GM18526 (cell line): ENCODE results near the gene DICER1.

Source experiments
- POLR2A ChIP-seq: IDR thresholded peaks from 3 replicates; pipeline ENCODE4 v1.6.1; 2011; ENCODE audit not compliant: insufficient read length; ENCODE audit errors: extremely low read depth

The DICER1 gene, protein sequence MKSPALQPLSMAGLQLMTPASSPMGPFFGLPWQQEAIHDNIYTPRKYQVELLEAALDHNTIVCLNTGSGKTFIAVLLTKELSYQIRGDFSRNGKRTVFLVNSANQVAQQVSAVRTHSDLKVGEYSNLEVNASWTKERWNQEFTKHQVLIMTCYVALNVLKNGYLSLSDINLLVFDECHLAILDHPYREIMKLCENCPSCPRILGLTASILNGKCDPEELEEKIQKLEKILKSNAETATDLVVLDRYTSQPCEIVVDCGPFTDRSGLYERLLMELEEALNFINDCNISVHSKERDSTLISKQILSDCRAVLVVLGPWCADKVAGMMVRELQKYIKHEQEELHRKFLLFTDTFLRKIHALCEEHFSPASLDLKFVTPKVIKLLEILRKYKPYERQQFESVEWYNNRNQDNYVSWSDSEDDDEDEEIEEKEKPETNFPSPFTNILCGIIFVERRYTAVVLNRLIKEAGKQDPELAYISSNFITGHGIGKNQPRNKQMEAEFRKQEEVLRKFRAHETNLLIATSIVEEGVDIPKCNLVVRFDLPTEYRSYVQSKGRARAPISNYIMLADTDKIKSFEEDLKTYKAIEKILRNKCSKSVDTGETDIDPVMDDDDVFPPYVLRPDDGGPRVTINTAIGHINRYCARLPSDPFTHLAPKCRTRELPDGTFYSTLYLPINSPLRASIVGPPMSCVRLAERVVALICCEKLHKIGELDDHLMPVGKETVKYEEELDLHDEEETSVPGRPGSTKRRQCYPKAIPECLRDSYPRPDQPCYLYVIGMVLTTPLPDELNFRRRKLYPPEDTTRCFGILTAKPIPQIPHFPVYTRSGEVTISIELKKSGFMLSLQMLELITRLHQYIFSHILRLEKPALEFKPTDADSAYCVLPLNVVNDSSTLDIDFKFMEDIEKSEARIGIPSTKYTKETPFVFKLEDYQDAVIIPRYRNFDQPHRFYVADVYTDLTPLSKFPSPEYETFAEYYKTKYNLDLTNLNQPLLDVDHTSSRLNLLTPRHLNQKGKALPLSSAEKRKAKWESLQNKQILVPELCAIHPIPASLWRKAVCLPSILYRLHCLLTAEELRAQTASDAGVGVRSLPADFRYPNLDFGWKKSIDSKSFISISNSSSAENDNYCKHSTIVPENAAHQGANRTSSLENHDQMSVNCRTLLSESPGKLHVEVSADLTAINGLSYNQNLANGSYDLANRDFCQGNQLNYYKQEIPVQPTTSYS (N-terminal part only)

DNA sequence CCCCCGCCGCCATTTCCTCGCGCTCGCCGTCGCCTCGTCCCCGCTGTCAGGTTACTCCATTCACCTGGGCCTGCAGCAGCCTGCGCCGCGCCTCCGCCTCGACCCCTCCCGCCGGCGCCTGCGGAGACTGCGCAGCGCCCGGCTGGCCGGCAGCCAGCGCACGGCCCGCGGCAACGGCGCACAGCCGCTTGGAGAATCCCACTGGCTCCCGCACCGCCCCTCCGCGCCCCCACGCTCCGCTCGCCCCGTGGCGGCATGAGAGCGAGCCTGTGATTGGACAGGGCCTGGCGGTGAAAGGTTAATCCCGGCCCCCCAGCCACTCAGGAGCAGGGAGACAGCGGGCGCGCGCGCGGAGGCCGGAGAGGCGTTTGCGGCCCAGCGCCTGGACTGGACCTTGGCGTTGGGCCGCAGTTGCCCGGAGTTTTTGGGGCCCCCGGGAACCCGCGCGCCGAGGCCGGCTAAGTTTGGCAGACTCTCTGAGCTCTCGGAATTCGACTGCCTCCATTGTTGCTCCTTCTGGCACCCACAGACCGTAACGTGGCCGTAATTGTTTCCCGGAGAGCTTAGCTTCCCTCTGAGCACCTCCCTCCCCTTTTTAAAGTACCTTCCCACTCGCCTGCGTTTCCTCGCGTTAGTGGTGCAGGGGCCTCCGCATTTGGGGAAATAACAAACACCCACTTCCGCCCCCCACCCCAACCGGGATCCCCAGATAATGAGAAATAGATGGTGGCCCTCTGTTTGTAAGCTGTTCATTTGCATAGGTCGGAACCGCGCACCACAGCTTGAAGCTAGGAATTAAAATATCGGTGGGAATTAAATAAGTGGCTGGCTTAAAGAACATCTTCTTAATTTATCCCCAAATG is at the start of gene DICER1:
Gene DICER1, minus strand, starts transcription at position 203 of the 863 bp plus-strand sequence. CDS start 24,071 bp downstream, outside the sequence.
- TF ChIP-seq POLR2A: peak; percentile 40

DNA sequence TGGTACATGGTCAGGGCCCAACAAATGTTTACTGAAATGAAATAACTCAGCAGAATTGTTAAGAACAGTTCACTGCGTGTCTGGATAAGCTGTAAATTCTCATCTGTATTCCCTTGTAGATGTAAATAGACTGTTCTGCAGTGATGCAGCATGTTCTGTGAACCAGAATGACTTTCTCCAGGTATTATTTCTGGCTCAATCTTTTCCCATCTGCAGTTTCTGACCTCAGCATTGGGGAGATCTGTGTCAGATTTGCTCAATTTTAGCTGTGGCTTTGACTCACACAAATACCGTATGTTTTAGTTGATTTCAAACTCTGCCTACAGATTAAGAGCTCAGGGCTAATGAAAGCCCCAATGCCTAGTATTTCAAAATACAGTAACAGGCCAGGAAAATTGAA is 49.2 kb upstream of the DICER1 start:
- no peak for TF ChIP-seq POLR2A

DNA sequence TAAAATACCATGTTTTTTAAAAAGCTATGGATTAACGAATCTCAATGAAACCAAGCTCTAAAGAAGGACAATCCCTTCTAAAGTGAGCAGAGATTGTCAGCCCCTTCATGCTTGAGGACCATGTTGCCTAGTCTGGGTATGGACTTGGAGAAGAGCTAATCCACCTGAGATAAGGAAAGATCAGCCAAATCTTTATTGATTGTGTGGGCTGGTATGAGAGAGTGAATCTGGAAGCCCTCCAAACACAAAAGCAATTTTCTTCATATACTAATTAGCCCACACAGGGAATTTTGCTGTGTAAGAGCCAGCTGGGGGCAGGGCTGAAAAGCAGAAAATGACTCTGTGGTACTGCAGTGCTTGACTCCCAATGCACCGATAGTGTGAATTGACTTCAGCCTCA is 47.4 kb upstream of the DICER1 start:
- TF ChIP-seq POLR2A: no peak

DNA sequence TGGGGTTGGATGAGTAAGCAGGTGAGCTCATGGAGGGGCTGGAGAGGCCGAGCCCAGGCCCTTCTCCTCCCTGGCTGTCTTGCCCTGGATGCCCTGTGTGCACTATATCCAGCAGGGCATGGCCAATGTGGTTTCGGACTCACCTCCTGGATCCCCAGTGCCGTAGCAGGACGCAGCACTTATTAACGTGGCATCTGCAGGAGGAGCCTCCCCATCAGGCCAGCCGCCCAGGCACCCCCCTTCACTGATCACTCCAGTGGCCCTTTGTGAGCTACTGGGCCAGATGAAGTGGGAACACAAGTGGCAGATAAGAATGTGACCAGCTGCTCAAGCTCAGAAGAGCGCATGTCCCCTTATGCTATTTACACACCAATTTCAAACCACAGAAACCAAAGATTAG is 43.1 kb upstream of the DICER1 start:
- no peak for TF ChIP-seq POLR2A

DNA sequence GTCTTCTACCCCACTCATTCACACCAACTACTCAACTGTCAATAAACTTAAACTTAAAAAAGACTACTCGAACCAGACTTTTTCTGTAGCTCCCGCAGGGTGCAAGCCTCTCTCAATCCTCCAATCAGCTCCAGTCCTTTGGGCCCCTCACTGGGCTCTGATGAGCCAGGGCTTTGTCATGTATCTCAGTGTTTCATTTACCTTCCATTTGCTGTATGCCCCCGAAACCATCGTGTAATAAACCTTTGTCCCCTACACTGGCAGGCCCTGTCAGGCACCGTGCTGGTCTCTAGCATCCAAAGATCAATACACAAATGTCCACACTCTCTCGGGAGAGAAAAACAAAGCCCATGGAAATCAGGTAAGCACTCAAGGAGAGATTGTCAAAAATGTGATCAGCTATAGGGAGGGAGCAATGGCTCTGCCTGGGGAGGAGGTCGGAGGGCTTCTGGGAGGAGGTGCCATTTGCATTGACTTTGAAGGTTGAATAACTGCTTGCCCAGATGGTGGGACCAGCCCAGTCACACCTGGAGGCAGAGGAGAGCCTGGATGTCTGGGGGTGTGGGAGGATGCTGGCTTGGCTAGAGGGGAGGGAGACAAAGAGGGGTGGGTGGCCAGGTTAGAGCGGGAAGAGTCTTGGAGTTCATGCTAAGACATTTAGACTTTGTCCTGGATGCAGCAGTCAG is 42.1 kb upstream of the DICER1 start:
- no peak for TF ChIP-seq POLR2A

DNA sequence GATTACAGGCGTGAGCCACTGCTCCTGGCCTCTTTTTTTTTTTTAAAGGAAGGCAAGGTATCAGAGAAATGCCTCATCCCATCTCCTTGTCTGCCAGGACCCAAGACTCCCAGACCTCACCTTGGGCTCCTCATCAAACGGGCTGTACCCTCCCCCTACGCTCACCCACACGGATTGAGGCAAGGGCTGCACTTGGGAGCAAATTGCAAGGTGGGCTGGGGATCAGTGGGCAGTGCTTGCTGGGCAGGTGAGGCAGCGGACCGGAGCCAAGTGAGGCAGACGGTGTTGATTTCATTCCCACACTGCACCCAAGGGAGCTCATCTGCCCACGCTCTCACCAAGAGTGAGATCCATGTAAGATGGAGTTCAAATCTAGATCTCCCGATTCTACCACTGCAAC is 41.0 kb upstream of the DICER1 start:
- no peak for TF ChIP-seq POLR2A

DNA sequence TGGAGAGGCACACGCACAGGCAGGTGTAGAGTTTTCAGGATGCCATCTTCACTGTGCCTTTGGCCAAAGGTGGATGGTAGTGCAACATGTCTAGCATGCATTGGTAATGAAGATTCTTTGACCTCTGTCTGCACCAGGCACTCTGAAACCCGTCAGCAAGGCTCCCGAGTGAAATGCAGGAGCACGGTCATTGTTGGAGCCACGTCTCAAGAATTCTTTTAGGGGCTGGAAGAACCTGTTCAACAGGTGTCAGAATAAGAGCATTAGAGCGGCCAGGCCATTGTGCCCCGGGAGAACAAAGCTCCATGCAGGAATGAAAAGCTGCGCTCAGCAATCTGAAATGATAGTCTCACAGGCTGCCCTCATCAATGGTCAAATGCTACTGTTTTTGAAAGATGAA is 40.2 kb upstream of the DICER1 start:
- TF ChIP-seq POLR2A: no peak

DNA sequence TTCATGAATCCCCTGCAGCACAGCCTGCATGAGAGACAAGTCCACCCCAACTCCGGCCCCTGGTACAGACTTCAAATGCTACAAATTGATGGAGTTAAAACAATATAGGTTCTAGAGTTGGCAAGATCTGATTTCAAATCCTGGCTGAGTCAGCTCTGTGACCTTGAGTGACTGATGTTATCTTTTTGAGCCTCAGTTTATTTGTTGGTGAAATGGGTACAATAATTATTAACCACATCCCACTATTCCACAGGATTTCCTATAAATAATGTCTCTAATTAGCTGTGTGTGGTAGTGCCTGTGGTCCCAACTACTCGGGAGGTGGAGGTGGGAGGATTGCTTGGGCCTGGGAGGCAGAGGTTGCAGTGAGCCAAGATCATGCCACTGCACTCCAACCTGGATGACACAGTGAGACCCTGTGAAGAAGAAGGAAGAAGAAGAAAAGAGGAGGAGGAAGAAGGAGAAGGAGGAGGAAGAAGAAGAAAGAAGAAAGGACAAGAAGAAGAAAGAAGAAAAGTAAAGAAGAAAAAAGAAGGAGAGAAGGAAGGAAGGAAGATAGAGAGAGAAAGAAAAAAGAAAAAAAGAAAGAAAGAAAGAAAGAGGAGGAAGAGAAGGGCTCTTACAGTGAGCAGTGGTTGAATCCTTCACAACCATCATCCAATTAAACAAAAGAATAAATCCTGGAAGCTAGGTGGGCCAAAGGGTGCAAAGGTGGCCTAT is 39.7 kb upstream of the DICER1 start:
- no peak for TF ChIP-seq POLR2A

DNA sequence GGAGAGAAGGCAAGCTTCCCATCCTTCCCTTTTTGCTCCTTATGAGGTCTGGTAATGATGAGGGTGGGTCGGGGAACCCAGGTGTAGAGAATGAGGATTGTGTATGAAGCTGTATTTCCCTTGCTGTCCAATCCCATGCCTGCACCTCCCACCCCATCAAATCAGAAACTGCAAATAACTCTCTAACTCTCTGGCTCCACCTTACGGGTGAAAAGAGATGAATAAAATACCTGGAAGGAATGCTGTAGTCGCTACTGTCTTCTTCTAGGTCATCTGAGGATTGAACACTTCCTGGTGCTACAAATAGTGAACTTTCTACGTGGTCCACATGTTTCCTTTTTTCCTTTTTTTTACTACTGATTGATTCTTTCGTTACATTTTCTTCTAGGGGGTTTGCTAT is 38.9 kb upstream of the DICER1 start:
- TF ChIP-seq POLR2A: no peak

DNA sequence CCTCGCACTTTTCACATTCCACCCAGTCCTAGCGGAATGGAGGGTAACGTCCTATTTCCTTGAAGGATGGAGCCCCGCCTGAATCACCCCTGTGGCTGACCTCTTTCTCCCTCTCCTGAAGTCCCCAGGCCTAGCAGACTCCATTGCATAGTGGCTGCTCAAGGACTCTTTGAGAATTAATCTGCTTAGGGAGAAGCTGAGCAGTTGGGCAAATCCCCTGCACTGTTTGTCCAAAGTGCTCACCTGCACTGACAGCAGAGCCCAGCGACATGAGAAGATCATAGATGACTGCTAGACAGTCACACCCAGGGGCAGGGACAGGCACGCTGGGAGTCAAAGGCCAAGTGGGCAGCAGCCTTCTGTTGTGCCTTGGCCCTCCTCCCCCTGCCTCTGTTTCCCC is 37.7 kb upstream of the DICER1 start:
- TF ChIP-seq POLR2A: no peak

DNA sequence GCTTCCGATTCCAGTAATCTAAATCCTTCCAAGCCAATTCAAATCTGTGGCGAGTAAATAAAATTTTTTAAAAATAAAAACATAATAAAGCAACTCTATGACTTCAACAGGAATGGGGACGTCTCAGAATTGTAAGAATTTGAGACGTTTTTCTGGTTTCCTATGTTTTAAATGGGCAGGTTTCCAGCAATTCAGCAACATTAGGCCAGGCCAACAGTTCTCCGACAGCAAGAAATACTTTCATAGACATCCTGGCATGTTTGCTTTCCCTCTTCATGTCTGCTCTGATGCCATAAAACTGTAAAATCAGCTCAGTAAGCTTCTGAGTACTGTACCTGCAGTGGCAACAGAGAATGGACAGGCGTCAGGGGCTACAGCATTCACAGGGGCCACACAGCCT is 35.8 kb upstream of the DICER1 start:
- TF ChIP-seq POLR2A: no peak

DNA sequence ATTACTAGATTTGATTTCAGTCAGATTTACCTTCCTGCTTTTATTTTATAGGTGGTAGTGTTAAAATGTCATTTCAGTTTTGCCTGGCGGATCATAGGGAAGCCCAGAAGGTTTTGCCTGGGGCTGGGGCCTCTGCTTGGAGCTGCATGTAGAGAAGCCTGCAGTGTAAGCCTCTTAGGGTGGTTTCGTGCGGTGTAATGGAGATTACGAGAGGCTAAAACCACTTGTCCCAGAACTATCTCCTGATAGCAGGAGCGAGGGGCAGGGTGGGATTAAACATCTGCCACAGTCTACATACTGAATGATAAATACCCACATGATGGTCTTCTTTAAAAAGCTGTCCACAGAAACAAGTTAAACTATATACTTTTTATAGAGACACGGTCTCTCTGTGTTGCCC is 35.0 kb upstream of the DICER1 start:
- TF ChIP-seq POLR2A: no peak

DNA sequence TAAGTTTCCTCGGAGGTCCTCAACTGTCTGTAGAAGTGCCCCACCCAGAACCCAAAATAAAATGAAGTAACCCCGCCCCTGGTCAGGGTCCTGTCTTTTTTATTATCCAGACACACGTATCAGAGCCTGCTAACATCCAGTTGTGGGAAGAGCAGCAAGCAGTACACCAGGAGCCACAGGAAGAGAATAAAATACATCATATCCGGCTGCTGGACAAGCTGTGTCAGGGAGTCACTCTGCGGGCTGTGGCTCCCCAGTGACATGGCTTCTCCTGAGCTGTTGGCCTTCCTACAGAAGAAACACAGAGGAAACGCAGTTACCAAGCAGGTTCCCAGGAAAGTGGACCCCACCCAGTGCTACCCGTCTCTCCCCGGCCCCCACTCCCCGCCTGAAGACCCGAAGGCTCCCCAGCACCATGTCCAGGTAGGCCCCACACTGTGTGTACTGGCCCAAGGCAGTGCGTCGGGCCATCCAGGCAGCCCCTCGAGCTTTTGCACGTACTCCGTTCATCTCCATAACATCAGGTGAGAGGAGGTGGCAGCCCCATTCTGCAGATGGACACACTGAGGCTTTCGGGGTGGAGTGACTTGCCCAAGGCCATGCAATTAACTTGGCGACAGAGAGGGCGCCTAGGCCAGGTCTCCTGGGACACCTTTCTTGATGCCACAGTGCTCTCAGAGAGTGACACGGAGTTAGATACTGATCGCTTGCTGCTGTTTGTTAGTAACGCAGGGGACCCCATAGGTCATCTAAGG is 34.3 kb upstream of the DICER1 start:
- TF ChIP-seq POLR2A: no peak

DNA sequence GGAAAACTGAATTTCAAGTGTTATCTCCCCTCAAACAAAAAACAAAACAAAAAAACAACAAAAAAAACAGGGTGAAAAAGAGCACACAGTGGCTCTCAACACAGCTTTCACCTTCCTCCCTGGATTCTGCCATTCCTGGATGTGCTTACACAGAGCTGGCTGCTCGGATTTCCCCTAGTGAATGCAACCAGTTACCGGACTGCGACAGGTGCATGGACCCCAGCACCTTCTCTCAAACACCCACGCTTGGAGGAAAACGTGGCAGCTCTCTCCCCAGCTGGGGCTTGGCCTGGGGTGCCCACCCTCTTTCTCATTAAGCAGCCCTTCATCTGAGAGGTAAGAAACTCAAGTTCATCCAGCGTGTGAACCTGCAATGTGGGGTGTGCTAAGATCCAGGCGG is 33.5 kb upstream of the DICER1 start:
- TF ChIP-seq POLR2A: no peak
